Neural cell (in vitro differentiated cells): Measurements from ENCODE around the gene RNF41.

Experiments used
- EP300 ChIP-seq: fragments of 450-650 bp; conservative IDR thresholded peaks from 2 replicates; pipeline ENCODE4 v1.6.1; 2014; ENCODE audit warnings: antibody characterized with exemption, mild to moderate bottlenecking, moderate library complexity; ENCODE audit not compliant: poor library complexity, severe bottlenecking
- EZH2 ChIP-seq: fragments of 200-600, 300-800 bp; shearing (Covaris generic), sonication (generic); IDR thresholded peaks from 2 replicates; pipeline ENCODE4 v1.6.1; 2014; ENCODE audit warnings: antibody characterized with exemption, low read length, borderline replicate concordance, mild to moderate bottlenecking; ENCODE audit not compliant: insufficient read depth, poor library complexity, severe bottlenecking
- MXI1 ChIP-seq: fragments of 450-650 bp; conservative IDR thresholded peaks from 2 replicates; pipeline ENCODE4 v1.6.1; 2014; ENCODE audit warnings: antibody characterized with exemption, mild to moderate bottlenecking; ENCODE audit not compliant: poor library complexity, severe bottlenecking
- POLR2AphosphoS5 ChIP-seq: IDR thresholded peaks from 2 replicates; pipeline ENCODE4 v1.6.1; 2012
- RAD21 ChIP-seq: fragments of 450-650 bp; conservative IDR thresholded peaks from 2 replicates; pipeline ENCODE4 v1.6.1; 2014; ENCODE audit warnings: antibody characterized with exemption, mild to moderate bottlenecking, moderate library complexity
- SMC3 ChIP-seq: fragments of 450-650 bp; conservative IDR thresholded peaks from 2 replicates; pipeline ENCODE4 v1.6.1; 2014; ENCODE audit warnings: antibody characterized with exemption, mild to moderate bottlenecking, moderate library complexity; ENCODE audit not compliant: poor library complexity
- TAF1 ChIP-seq: IDR thresholded peaks from 2 replicates; pipeline ENCODE4 v1.6.1; 2012; ENCODE audit warnings: low read depth
- TF ChIP-seq, protein P1 (sequence below): fragments of 450-650 bp; IDR thresholded peaks from 2 replicates; pipeline ENCODE4 v1.5.1; 2014; ENCODE audit warnings: antibody characterized with exemption, mild to moderate bottlenecking, moderate library complexity; ENCODE audit not compliant: poor library complexity, severe bottlenecking
- TF ChIP-seq, protein P2 (sequence below): IDR thresholded peaks from 2 replicates; pipeline ENCODE4 v1.6.1; 2012; ENCODE audit warnings: borderline replicate concordance

DNA sequence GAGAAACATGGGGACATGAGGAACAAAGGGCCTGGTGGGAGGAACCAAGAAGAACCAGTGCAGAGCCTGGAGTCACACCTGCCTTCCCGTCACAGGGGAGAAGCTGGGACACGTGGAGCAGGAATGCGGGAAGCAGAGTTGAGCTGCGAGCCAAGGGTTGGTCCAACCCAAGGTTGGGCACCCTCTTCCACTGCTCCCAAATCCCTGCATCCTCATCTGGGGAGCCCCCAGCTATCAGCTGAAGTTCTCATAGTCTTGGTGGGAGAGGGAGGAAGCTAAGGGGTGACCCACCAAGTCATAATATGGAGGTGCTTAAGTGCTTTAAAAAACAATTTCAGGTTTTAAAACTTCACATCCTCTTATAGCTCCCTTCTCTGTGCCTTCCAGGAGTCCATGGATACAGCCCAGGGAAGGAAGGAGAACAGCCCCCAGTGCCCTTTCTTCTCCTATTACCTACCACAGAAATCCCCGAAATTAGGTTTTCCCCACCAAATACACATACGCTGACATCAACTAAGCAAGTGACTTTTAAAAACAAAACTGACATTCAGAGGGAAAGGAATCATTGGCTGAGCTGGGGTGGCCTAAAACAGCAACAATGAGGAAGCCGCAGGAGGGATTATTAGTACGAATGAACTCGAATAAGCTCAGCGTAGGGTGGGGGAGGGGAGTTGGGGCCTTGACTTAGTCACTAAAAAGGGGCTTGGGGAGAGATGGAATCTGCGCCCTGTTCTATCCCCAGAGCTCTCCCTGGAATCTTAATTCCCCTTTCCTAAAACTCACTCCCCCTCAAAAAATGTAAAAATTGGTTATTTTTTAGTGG is 59.0 kb downstream of the RNF41 start:
- TF ChIP-seq EP300 (no peak), RAD21 (no peak), POLR2AphosphoS5 (no peak), EZH2 (no peak), SMC3 (no peak), TAF1 (no peak), MXI1 (no peak)
- TF ChIP-seq, protein P1, sequence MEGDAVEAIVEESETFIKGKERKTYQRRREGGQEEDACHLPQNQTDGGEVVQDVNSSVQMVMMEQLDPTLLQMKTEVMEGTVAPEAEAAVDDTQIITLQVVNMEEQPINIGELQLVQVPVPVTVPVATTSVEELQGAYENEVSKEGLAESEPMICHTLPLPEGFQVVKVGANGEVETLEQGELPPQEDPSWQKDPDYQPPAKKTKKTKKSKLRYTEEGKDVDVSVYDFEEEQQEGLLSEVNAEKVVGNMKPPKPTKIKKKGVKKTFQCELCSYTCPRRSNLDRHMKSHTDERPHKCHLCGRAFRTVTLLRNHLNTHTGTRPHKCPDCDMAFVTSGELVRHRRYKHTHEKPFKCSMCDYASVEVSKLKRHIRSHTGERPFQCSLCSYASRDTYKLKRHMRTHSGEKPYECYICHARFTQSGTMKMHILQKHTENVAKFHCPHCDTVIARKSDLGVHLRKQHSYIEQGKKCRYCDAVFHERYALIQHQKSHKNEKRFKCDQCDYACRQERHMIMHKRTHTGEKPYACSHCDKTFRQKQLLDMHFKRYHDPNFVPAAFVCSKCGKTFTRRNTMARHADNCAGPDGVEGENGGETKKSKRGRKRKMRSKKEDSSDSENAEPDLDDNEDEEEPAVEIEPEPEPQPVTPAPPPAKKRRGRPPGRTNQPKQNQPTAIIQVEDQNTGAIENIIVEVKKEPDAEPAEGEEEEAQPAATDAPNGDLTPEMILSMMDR = no peak
- TF ChIP-seq, protein P2, sequence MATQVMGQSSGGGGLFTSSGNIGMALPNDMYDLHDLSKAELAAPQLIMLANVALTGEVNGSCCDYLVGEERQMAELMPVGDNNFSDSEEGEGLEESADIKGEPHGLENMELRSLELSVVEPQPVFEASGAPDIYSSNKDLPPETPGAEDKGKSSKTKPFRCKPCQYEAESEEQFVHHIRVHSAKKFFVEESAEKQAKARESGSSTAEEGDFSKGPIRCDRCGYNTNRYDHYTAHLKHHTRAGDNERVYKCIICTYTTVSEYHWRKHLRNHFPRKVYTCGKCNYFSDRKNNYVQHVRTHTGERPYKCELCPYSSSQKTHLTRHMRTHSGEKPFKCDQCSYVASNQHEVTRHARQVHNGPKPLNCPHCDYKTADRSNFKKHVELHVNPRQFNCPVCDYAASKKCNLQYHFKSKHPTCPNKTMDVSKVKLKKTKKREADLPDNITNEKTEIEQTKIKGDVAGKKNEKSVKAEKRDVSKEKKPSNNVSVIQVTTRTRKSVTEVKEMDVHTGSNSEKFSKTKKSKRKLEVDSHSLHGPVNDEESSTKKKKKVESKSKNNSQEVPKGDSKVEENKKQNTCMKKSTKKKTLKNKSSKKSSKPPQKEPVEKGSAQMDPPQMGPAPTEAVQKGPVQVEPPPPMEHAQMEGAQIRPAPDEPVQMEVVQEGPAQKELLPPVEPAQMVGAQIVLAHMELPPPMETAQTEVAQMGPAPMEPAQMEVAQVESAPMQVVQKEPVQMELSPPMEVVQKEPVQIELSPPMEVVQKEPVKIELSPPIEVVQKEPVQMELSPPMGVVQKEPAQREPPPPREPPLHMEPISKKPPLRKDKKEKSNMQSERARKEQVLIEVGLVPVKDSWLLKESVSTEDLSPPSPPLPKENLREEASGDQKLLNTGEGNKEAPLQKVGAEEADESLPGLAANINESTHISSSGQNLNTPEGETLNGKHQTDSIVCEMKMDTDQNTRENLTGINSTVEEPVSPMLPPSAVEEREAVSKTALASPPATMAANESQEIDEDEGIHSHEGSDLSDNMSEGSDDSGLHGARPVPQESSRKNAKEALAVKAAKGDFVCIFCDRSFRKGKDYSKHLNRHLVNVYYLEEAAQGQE = no peak
